HG02642 (cell line): Measurements from ENCODE around the gene IGFBPL1.

Experiments
- ATAC-seq: cut with Tn5 transposase; IDR thresholded peaks from one replicate; pipeline ENCODE4 v1.9.1; 2021; ENCODE audit warnings: mild to moderate bottlenecking; ENCODE audit not compliant: unreplicated experiment, poor library complexity

IGFBPL1 gene, protein sequence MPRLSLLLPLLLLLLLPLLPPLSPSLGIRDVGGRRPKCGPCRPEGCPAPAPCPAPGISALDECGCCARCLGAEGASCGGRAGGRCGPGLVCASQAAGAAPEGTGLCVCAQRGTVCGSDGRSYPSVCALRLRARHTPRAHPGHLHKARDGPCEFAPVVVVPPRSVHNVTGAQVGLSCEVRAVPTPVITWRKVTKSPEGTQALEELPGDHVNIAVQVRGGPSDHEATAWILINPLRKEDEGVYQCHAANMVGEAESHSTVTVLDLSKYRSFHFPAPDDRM

DNA sequence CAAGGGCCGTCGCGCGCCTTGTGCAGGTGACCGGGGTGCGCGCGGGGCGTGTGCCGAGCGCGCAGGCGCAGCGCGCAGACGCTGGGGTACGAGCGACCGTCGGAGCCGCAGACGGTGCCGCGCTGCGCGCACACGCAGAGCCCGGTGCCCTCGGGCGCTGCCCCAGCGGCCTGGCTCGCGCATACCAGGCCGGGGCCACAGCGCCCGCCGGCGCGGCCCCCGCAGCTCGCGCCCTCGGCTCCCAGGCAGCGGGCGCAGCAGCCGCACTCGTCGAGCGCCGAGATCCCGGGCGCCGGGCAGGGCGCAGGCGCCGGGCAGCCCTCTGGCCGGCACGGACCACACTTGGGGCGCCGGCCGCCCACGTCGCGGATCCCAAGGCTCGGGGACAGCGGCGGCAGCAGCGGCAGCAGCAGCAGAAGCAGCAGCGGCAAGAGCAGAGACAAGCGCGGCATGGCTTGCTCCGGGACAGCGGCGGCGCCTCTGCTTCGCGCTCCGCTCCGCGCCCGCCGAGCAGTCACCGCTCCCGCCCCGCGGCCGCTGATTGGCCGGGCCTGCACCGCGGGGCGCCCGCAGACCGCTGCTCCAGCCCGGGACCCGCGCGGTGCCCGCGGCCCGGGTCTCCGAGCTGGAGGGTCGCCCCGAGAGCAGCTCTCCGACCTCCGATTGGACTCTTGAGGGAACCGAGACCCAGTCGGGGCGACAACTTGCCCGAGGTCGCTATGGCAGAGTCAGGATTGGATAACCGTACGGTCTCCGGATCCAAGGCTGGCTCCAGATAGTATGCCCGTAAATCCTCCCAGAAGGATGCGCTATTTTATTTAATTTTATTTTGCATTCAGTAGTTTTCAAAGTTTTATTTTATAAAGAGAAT is at the start of gene IGFBPL1:
Gene IGFBPL1 (minus strand): TSS at position 482 of the 871 bp plus-strand sequence. CDS start 30 bp downstream, at position 452.
- no peak for ATAC-seq

DNA sequence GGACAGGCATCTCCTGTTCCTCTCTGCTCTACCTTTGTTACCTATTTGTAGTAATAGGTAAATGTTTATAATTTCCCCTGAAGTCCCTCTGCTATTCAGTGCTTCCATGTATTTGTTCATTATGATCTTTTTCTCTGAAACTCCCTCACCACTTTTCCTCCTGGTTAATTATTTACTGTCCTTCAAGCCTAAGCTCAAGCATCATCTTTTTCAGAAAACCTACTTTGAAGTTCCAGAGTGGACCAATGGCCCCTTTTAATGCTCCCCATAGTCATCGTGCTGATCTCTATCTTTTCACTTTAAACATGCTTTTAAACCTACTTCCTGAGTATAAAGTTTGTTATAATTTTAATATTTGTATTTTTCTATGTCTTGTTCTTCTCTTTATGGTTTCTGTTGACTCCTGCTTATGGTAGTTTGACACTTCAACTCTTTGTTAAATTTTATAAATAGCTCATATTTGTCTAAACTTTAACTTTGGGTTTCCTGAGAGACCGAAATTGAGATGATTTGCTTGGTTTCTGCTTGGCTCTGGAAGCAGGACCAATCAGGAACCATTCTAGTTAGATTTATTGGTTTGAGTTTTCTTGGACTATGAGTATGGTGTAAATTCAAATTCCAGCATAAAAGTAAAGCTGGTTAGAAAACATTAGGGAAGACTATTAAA is 48.5 kb upstream of the IGFBPL1 start:
- ATAC-seq: peak; percentile 65

DNA sequence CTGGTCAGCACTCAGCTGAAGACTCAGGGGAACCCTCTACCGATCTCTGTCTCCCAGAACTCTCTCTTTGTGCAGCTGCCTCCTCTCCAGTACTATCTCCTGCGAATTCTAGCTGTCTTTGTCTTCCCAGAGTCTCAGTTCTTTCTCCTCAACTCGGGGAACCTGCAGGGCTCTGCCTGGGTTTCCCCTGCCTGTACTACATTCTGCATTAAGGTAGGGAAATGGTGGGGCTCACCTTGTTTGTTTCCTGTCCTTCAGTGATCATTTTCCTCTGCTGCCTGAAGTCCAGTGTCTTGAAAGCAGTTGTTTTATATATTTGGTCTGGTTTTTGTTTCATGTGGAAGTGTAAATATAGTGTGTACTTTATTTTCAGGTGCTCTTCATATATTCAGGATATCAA is 43.1 kb upstream of the IGFBPL1 start:
- no peak for ATAC-seq

DNA sequence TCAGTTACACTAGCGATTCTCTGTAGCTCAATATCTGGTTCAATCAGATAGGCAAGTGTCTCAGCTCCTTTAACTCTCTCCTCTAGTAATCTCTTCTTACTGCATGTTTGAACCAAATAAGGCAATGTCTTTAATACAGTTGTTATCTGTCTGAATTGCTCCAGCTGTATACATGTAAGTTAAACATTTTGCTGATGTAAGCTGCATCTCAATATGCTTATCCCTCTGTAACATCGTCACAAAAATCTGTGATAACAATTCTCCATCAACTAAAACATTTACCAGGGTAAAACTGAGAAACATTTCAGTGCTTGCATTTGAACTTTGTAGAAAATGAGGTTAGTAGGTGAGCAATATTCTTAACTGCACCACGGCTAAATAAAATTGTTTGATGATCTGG is 29.6 kb upstream of the IGFBPL1 start:
- no peak for ATAC-seq

DNA sequence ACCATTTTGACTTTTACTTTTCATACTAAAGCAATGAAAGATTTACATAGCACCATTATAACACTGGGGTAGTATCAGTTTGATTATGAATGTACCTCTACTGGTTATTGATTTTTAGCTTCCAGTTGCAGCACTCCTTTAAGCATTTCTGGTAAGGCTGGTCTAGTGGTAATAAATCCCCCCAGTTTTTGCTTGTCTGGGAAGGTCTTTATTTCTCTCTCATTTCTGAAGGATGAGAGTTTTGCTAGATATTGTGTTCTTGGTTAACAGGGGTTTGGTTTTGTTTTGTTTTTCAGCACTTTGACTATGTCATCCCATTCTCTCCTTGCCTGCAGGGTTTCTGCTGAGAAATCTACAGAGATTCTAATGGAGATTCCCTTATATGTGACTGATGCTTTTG is 26.9 kb upstream of the IGFBPL1 start:
- no peak for ATAC-seq

DNA sequence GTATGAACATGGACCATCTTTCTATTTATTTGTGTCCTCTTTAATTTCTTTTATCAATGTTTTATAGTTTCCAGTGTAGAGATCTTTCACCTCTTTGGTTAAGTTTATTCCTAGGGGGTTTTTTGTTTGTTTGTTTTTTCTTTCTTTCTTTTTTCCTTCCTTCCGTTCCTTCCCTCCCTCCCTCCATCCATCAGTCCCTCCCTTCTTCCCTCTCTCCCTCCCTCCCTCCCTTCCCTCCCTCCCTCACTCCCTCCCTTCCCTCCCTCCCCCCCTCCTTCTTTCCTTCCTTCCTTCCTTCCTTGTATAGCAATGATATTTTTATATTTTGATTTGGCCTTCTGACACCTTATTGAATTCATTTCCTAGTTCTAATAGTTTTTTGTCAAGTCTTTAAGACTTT is 23.4 kb upstream of the IGFBPL1 start:
- ATAC-seq: no peak

DNA sequence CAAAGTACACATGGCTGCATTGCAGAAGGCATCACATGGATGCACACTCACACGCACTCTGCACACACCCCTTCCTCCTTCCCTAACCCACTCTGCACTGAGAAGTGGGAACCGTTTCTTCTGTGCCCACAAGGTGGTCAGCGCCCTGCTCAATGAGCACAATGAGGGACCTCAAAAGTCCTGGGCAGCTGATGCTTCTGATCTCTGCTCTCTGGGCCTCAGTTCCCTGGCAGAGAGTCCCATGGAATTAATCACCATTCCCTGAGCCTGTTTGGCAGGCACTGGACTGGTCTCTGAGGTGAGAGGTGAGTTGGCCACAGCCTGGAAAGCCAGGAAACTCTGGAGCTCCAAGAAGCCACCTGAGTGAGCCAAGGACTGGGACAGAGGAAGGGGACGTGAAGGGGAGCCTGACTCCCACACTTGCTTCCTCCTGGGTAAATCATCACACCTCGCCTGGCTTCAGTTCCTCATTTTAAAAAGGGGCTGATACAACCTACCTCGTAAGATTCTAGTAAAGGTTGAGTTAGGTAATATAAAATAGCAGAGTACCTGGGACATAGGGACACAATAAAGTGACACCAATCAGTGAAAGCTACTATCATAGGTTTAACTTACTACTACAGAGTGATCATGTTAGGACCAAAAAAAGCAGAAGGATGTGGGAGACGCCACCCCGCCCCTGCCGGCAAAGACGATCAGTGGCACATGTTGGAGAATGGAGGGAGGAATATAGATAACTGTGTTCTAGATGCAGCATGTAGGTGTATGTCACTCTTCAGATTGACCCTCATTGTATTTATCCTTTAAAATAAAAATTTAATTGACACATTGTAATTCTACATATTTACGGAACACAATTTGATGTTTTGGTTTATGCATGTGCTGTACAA is 21.1 kb upstream of the IGFBPL1 start:
- ATAC-seq: peak; percentile 93

DNA sequence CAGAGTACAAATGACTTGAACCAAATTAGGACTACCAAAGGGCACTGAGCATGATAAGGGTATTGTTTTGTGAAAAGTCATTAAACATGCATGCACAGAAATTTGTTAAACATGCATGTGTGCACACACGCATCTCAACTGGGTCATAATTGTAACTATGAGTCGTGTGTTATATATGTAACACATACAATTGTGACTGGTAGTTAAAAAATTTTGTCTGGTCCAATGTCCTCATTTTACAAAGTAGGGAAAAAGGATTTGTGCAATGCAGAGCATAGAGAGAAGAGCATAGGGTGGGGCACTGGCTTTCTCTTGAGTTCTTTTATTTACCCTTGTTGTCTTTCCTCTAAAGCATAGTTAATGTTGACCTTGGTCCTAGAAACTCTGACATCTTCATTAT is 19.3 kb upstream of the IGFBPL1 start:
- ATAC-seq: no peak

DNA sequence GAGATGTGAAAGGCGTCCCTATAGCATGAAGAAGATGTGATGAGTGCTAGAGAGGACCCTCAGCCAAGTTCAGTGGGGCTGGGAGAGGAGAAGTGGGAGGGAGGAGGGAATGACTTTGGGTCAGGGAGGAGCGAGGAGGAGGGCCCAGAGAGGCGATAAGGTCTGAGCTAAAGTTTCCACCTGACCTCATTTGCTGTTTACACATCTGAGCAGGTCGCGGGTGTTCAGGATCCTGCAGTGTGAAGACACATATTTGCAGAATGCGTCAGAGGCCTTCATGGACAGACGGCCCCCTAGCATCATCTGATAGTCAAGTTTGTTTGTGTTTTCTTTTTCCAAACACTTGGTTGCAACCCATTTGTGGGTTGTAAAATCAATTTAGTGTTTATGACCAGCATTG is 18.9 kb upstream of the IGFBPL1 start:
- no peak for ATAC-seq

DNA sequence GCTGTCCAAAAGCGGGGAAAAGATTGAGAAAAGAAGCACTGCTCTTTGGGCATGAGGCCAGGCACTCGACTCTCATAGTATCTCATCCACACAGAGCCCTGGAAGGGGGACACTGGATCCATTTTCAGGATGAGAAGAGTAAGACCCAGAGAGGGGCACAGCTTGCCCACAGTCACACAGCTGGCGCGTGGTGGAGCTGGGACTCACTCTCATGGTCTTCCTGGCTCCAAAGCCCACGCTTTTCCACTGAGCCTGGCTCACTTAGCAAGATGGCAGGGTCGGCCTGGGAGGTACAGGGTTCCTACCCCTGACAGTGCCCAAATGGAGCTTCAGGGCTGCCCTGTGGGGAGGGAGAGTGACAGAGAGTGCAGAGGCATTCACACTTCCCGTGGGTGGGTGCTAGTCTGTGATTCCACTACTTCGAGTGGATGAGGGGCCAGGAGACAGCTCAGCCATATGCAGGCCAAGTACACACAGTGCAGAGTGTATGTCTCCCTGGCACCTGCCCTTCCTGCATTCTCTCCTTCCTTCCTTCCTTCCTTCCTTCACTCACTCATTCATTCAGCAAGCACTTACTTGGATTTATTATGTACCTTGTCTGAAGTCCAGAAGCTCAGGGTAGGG is 18.3 kb upstream of the IGFBPL1 start:
- no peak for ATAC-seq

DNA sequence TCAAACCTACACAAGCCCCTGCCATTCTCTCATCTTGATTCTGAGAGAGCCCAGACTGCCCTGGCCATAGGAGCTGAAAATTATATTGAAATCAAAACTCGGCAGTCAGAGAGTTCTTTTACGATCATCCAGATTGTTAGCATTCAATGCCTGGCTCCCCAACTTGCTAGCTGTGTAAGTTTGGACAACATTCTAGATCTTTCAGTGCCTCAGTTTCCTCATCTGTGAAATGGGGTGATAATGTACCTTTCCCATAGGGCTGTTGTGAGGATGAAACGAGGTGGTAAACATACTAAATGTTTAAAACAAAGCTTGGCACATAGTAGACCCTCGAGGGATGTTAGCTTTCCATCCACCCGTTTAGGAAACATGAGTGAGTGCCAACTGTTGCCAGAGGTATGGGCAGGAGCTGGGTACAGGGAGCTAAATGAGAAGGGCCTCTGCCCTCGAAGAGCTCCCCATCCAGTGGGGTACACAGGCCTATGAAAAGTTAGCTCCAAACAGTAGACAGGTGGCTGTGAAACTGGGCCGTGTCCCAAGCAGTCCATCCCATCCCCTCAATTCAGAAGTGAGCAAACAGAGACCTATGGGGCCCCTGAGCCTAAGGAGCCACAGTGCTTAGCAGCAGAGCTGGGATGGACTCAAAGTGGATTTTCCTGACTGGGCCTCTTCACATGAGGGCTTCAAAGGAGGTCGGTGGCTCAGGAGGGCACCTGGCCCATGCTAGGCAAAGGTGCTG is 17.3 kb upstream of the IGFBPL1 start:
- ATAC-seq: no peak

DNA sequence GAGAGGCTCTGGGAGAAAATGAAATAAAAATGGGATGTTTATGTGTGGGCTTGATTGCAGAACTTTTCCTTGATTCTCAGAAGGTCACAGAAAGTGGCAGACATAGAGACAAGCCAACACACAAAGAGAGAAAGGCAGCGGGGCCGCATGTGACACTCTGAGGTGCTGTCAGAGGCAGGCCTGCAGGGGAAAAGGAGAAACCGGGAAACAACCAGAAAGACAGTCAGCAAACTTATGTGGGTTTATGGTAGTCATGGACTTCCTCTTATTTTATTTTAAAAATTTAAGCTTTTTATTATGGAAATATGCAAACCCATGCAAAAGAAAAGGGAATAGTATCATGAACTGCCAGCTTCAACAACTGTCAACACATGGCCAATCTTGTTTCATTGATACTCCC is 16.3 kb upstream of the IGFBPL1 start:
- ATAC-seq: no peak

DNA sequence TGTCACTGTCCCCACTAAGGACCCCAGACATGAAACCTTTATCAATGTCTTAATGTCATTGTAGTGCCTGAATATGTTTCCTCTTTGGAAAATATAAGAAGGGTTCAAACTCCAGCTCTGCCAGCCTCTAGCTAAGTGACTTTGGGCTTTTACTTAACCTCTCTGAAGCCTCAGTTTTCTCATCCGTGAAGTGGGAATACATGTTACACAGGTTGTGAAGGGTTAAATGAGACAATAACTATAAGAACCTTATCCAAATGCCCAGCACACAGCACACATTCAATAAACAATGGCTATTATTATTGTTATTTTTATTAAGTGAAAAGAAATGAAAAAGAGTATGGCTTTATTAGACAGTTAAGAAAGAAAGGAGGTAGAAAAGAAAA is 15.7 kb upstream of the IGFBPL1 start:
- no peak for ATAC-seq

DNA sequence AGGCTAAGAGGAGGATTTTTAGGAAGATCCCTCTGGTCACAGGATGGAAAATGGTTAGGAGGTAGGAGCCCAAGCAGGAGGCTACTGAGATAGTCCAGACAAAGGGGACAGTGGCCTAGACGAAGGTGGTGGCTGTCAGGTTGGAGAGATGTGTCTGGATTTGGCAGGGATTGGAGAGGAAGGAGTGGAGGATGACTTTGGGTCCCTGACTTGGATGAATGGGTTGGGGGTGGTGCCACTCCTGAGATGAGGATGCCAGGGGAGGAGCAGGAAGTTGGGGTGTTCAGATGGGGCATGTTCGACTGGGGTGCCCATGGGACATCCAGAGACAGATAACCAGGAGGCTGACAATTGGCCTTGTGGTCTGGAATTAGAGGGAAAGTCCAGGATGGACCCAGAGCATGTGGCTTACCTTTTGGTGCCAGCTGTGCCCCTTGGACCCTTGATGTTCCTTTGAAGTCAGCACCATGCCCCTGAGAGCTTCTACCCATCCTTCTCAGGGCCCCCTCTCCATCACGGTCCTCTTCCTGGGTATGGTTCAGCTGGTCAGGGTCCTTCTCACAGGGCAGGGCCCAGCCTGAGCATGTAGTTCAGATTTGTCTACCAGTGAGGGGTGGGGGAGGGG is 15.1 kb upstream of the IGFBPL1 start:
- no peak for ATAC-seq

DNA sequence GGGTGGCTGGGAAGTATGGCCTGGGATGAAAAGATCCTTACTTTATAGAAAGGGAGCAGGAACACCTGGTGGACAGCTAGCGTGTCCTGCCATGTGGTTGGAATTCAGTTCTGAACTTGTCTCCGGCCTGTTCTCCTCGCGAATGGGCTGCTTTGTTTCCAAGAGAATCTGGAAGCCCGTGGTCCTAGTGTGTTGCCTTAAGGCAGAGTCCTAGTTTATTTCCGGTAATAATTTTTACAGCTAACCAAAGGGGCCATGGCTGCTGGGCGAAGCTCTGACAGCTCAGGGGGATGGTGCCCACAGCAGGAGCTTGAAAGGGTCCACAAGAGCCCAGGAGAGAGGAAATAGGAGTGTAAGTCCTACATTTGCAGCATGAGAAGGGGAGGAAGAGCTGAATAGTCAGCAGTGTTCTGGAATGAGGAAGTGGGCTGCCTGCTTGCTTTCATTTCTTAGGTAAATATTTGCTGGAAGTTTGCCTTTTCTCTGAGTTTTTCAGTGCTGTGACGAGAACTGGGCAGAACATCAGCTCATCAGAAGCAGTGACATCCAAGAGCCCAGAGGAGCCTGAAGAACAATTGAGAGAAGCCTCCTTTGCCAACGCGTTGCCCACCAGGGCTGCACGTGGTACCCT is 13.1 kb upstream of the IGFBPL1 start:
- ATAC-seq: peak; percentile 43

DNA sequence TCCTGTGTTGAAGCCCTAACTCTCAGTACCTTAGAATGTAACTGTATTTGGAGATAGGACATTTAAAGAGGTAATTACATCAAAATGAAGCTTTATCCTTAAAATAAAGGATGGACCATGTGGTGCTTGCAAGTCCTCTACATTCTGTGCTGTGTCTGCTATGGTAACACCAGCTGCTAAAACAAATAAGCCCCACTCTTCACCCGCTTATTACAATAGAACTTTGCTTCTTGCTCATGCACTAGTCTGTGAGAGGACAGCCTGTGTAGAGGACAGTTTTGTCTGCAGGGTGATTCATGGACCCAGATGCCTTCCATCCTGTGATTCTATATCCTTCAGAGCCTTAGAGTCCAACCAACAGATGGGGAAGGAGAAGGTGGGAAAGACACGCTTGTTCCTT is 12.5 kb upstream of the IGFBPL1 start:
- no peak for ATAC-seq

DNA sequence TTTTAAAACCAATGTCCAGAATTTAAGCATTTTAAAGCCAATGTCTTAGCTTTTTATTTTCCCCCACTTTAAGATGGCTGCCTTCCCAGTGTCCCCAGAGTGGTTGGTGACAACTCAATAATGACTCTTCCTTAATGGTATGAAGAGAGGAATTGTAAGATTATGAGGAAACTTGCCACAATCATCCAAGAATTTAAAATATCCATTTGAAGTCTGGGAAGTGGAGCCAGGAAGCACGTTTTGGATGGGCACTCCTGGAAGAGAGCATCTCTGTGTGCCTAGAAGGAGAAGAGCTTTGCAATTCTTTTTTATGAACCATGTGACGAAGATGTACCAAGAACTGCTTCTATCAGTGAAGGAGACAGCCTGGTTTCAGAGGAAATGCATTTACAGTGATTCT is 11.3 kb upstream of the IGFBPL1 start:
- ATAC-seq: no peak

DNA sequence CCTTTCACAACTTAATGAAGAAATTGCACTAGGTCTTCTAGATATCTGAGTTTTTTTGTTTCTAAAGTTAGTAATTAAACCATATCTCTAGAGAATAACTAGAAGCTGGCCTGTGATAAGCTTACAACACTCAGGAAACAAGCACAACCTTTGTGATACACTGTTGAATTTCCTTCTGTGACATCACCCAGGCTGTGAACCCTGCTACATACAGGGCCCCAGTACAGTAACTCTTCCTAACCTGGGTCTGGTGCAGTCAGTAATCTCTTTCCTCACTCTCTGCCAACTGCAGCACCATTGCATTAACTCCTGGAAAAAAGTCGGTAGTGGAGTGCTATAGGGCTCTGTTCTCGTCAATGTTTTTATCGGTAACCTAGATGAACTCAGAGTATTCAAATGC is 10.6 kb upstream of the IGFBPL1 start:
- ATAC-seq: no peak
